ENCODE measurements around the gene TMEM178B. TPM values are rescaled to one million over a fixed set of nuclear protein-coding genes. Genes with fewer than 3 reads are reported as not detected.

The TMEM178B gene
- total and polyA plus RNA-seq, 9 of the 15 experiments (the other 6 are each of a cell fraction or from before 2014, with no cell fraction given), result under 0.01 to 0.03 (median 0.01) TPM; not detected in 5

GRCh38 chr7:141441837-141442627 lies 368.2 kb downstream of the TMEM178B start (continued):
- no peak for TF ChIP-seq CUX1 (CRISPR knock-in tag; IDR thresholded peaks at IDR 0.05)

GRCh38 chr7:141442781-141443180 lies 368.9 kb downstream of the TMEM178B start:
- POLR2A ChIA-PET, result interaction anchor here (0.7 kb wide), 1 partner anchor 502 kb away, joined by 3 read pairs; no protein-coding TSS in a partner anchor
- FAIRE-seq (peak; percentile 74), DNase-seq (ENCODE audit: extremely low read depth in 1 of 4, low spot score in 3 of 4) (no peak), ATAC-seq (no peak)
- Histone ChIP-seq H3K4me1 (replicated peaks in 1 of 2; ENCODE audit: control insufficient read depth in 2 of 2, insufficient read depth in 2 of 2, low read length in 2 of 2) (no peaks in the 10 kb centered on the region), H2AFZ (ENCODE audit: low read depth, low read length) (no peak overlapping the region), H3K9me1 (ENCODE audit: control insufficient read depth, insufficient read depth, low read length) (no peaks in the 10 kb centered on the region), H3K9me3 (replicated peaks; ENCODE audit: control insufficient read depth, insufficient read depth, low read depth, low read length) (no peaks in the 10 kb centered on the region), H4K20me1 (replicated peaks; ENCODE audit: control insufficient read depth, insufficient read depth, low read length) (0 out of 2 replicates have a peak, but pooled peaks cover 6% of the 10 kb centered on the region), H3K36me3 (ENCODE audit: control insufficient read depth, insufficient read depth, low read length) (no peaks in the 10 kb centered on the region), H3K4me3 (no peak overlapping the region), H3K27ac (ENCODE audit: extremely low read depth, low read depth, low read length) (no peak overlapping the region), H3K4me2 (ENCODE audit: insufficient read depth, low read length) (no peak overlapping the region), H3K79me2 (ENCODE audit: control insufficient read depth, insufficient read depth, low read length) (no peaks in the 10 kb centered on the region), H3K9ac (ENCODE audit: insufficient read depth in 1 of 2, low read depth in 2 of 2, low read length in 2 of 2) (no peak overlapping the region), H3K27me3 (ENCODE audit: control insufficient read depth in 2 of 2, insufficient read depth in 2 of 2, low read length in 2 of 2) (peaks cover 0 to 17% of the 10 kb centered on the region in 2 experiments; a peak in 3 of 5 replicates)
- CTCF ChIA-PET (ENCODE audit: low intra/inter-chr PET ratio), result no interaction called here
- 0% methylated on average over 2 of the region's 2 CpGs for WGBS (ENCODE audit: insufficient coverage, low coverage, missing lambda C conversion rate)
- intact Hi-C loops (cut with micrococcal nuclease), result no loop called here
- in situ Hi-C loops (cut with MboI), result no loop called here
- BruUV-seq (replicated peaks), result no TSS peak
- TF ChIP-seq ZNF124 (CRISPR knock-in tag; IDR thresholded peaks at IDR 0.05) (no peak), NR2F6 (CRISPR knock-in tag; IDR thresholded peaks at IDR 0.05) (no peak), NR1H2 (CRISPR knock-in tag; IDR thresholded peaks at IDR 0.05) (no peak), TRIM25 (IDR thresholded peaks at IDR 0.05; ENCODE audit: borderline replicate concordance) (no peak), ZNF644 (tag; IDR thresholded peaks at IDR 0.05; ENCODE audit: low read depth) (no peak), ZNF431 (CRISPR knock-in tag; IDR thresholded peaks at IDR 0.05) (no peak), STAT6 (CRISPR knock-in tag; IDR thresholded peaks at IDR 0.05) (no peak), RAD51 (IDR thresholded peaks at IDR 0.05; ENCODE audit: borderline replicate concordance, low read depth) (no peak)
